Measurements from ENCODE around the gene IKBKE.

IKBKE gene

GRCh38 chr1:206541236-206541833 is 71.1 kb downstream of the IKBKE start:
- DNase-seq (ENCODE audit: low spot score): no peak

GRCh38 chr1:206544562-206545257 is 74.4 kb downstream of the IKBKE start:
- DNase-seq (ENCODE audit: low spot score): peak; percentile 47

DNA sequence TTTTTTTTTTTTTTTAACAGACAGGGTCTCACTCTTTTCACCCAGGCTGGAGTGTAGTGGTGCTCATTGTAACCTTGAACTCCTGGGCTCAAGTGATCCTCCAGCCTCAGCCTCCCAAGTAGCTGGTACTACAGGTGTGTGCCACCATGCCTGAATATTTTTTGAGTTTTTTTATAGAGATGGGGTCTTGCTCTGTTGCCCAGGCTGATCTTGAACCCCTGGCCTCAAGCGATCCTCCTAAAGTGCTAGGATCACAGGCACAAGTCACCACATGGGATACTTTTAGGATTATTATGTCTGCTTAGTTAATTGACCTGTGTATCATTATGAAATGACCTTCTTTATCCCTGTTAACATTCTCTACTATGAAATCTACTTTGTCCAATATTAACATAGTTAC is 75.1 kb downstream of the IKBKE start:
- no peak for DNase-seq (ENCODE audit: low spot score)
